ENCODE measurements around the gene SYNE3.

Gene SYNE3

DNA sequence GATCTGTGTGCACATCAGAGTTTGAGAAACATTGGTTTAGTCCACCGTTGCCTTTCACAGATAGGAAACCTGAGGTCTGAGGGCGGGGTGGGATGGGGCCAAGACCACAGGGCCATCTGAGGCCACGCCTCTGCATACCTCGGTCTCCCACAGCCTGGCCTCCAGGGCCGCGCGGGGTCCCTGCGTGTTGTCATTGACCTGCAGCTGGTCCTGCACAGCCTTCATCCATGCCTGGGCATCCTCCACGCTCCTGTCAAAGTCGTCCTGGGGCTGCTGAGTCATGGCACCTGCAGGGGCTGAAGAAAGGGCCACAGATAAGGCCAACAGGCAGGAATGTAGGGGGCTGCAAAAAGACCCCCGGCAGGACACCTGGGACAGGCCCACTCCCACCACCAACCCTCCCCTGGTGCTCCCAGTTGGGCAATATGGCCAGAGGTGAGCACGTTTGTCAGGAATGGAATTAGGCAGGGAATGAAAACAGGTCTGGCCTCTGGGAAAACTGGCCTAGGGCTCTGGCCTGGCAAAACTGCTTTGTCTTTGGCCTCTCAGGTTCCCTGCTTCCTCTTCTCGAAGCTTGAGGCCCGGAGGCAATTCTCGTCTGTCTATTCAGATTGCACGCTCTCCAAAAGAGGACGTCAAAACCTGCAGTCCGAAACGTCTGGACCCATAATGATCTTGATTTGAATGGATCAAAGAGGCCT is 40.8 kb downstream of the SYNE3 start:
- Histone ChIP-seq H3K4me1 (ENCODE audit: control insufficient read depth, insufficient read depth, low read length) (peaks cover 66% of the 10 kb centered on the region), H3K36me3 (ENCODE audit: control insufficient read depth, insufficient read depth, low read length, severe bottlenecking) (peaks cover 34% of the 10 kb centered on the region), H3K9ac (ENCODE audit: low read length) (no peak overlapping the region), H3K4me3 (ENCODE audit: low read length) (no peak overlapping the region), H3K27me3 (replicated peaks; ENCODE audit: control insufficient read depth, insufficient read depth, low read length) (no peaks in the 10 kb centered on the region), H3K9me3 (ENCODE audit: control insufficient read depth, low read length) (no peaks in the 10 kb centered on the region)
- DNase-seq (ENCODE audit: low read depth): no peak

DNA sequence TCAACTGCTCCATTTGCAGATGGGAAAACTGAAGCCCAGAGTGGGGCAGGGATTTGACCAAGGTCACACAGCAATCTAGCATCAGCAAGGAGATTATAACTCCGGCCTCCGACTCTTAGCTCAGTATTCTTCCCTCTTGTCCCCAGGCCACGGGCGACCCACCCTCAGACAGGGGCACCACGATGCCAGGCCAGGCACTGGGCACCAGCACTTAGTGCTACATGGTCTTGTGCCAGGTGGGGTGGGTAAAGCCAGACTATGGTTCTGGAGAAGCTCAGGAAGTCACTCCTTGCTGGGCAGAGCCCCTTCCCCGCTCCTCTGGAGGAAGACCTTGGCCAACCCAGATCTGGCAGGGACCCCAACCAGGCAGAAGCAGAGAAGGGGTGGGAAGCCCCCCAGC is 41.5 kb downstream of the SYNE3 start:
- Histone ChIP-seq H3K4me3 (ENCODE audit: low read length) (no peak overlapping the region), H3K9me3 (ENCODE audit: control insufficient read depth, low read length) (no peaks in the 10 kb centered on the region)
- no peak for DNase-seq (ENCODE audit: low read depth)

DNA sequence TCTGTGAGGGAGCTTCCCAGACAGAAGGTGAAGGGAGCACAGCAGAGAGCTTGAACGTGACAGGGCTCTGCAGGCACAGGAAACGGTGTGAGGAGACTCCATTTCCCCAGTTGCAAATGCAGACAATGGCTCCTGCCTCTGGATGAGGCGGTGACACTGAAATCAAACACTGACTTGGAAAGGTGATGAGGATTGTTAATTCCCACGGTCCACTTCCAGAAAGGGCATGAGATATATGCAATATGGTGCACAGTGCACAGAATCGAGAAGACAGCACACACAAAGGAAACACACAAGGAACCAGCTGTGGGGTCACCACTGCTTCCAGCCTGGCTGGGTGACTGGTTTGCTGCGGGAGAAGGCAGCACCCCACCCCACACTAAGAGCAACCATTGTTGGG is 42.0 kb downstream of the SYNE3 start:
- Histone ChIP-seq H3K9me3 (ENCODE audit: control insufficient read depth, low read length) (no peaks in the 10 kb centered on the region), H3K36me3 (ENCODE audit: control insufficient read depth, insufficient read depth, low read length, severe bottlenecking) (peaks cover 41% of the 10 kb centered on the region), H3K4me1 (ENCODE audit: control insufficient read depth, insufficient read depth, low read length) (peaks cover 62% of the 10 kb centered on the region), H3K4me3 (ENCODE audit: low read length) (no peak overlapping the region), H3K27me3 (replicated peaks; ENCODE audit: control insufficient read depth, insufficient read depth, low read length) (no peaks in the 10 kb centered on the region), H3K9ac (ENCODE audit: low read length) (no peak overlapping the region)
- DNase-seq (ENCODE audit: low read depth): no peak

More for the DNA sequence above, 41.5 kb downstream of the SYNE3 start:
- Histone ChIP-seq H3K9ac (ENCODE audit: low read length) (no peak overlapping the region), H3K4me1 (ENCODE audit: control insufficient read depth, insufficient read depth, low read length) (peaks cover 63% of the 10 kb centered on the region), H3K27me3 (replicated peaks; ENCODE audit: control insufficient read depth, insufficient read depth, low read length) (no peaks in the 10 kb centered on the region), H3K36me3 (ENCODE audit: control insufficient read depth, insufficient read depth, low read length, severe bottlenecking) (peaks cover 37% of the 10 kb centered on the region)

DNA sequence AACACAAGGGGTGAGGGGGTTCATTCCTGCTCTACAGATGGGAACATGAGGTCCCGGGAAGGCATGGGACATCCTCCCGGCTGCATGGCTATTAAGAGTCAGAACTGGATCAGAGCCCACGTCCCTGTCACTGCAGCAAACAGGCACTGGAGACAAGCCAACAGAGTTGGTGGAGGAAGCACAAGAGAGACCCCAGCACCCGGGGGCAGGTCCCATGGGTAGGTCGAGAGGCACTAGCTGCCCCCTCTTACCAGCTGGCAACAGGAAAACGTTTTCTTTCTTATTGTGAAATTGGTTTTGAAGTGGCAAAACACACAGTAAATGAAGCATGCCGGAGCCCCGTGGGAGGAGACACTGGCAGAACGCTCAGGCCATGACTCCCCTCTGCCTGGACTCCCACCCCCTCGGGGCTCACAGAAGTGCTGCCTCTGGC is 43.6 kb downstream of the SYNE3 start:
- peak; percentile 51 for DNase-seq (ENCODE audit: low read depth)
- Histone ChIP-seq H3K9me3 (ENCODE audit: control insufficient read depth, low read length) (no peaks in the 10 kb centered on the region), H3K4me1 (ENCODE audit: control insufficient read depth, insufficient read depth, low read length) (peaks cover 62% of the 10 kb centered on the region), H3K27me3 (replicated peaks; ENCODE audit: control insufficient read depth, insufficient read depth, low read length) (no peaks in the 10 kb centered on the region), H3K36me3 (ENCODE audit: control insufficient read depth, insufficient read depth, low read length, severe bottlenecking) (peaks cover 55% of the 10 kb centered on the region), H3K4me3 (ENCODE audit: low read length) (no peak overlapping the region), H3K9ac (ENCODE audit: low read length) (peak overlapping the region; percentile 73)

DNA sequence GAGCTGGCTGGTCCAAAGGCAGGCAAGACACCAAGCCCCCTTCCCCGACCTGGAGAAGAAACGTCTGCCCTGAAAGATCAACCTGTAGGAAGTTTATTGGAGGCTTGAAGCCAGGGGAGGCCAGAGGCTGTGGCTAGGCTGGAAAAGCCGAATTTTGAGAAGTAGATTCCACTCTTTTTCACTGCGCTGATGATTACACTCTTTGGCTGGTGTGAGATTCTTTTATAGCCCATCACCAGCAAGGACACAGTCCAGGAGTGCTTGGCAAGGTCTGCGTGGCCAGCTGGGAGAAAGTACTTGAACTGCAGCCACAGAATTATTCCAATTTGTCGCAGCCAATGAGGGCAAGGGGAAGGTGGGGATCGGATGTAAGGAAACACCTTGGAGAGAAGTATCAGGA is 45.0 kb downstream of the SYNE3 start:
- Histone ChIP-seq H3K4me3 (ENCODE audit: low read length) (peak overlapping the region; percentile 9), H3K36me3 (ENCODE audit: control insufficient read depth, insufficient read depth, low read length, severe bottlenecking) (peaks cover 68% of the 10 kb centered on the region), H3K27me3 (replicated peaks; ENCODE audit: control insufficient read depth, insufficient read depth, low read length) (no peaks in the 10 kb centered on the region), H3K4me1 (ENCODE audit: control insufficient read depth, insufficient read depth, low read length) (peaks cover 55% of the 10 kb centered on the region), H3K9me3 (ENCODE audit: control insufficient read depth, low read length) (no peaks in the 10 kb centered on the region), H3K9ac (ENCODE audit: low read length) (peak overlapping the region; percentile 73)
- no peak for DNase-seq (ENCODE audit: low read depth)

DNA sequence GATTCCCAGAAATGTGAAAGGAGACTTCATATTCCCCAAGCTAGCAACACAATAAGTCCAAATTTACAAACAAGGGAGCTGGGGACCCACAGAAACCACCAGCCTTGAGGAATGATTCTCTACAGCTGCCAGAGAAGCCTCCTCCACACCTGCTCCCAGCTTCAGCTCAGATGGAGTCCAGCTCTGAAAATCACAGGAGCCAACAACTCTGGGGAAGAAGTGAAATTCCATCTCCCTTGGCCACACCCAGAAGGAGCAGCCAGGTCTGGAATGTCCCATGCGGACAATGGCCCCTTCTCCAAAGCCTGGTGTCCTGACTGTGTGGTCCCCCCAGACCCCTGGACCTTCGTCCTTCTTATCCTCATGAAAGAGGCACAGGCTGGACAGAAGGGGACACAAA is 45.4 kb downstream of the SYNE3 start:
- peaks cover 55% of the 10 kb centered on the region for H3K4me1 ChIP-seq (ENCODE audit: control insufficient read depth, insufficient read depth, low read length)
- H3K9me3 ChIP-seq (ENCODE audit: control insufficient read depth, low read length): no peaks in the 10 kb centered on the region
- H3K27me3 ChIP-seq (replicated peaks; ENCODE audit: control insufficient read depth, insufficient read depth, low read length): no peaks in the 10 kb centered on the region
- peak overlapping the region; percentile 9 for H3K4me3 ChIP-seq (ENCODE audit: low read length)
- H3K36me3 ChIP-seq (ENCODE audit: control insufficient read depth, insufficient read depth, low read length, severe bottlenecking): peaks cover 70% of the 10 kb centered on the region
- H3K9ac ChIP-seq (ENCODE audit: low read length): peak overlapping the region; percentile 73
- DNase-seq (ENCODE audit: low read depth): no peak

DNA sequence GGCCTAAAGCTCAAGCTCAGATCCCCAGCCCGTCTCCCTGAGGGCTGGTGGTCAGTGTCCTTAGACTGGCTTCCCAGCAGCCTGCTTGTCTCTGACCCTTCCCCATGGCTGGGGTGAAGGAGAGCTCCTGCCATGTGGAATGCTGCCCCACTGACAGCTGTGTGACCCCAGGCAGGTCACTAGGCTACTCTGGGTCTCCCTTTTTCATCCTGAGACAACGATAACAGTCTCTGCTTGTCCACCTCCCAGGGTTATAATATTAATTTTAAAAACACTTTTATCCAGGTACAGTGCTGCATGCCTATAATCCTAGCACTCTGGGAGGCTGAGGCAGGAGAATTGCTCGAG is 47.3 kb downstream of the SYNE3 start:
- Histone ChIP-seq H3K9me3 (ENCODE audit: control insufficient read depth, low read length) (no peaks in the 10 kb centered on the region), H3K9ac (ENCODE audit: low read length) (peak overlapping the region; percentile 39), H3K4me3 (ENCODE audit: low read length) (no peak overlapping the region), H3K36me3 (ENCODE audit: control insufficient read depth, insufficient read depth, low read length, severe bottlenecking) (peaks cover 70% of the 10 kb centered on the region), H3K4me1 (ENCODE audit: control insufficient read depth, insufficient read depth, low read length) (peaks cover 66% of the 10 kb centered on the region), H3K27me3 (replicated peaks; ENCODE audit: control insufficient read depth, insufficient read depth, low read length) (no peaks in the 10 kb centered on the region)
- no peak for DNase-seq (ENCODE audit: low read depth)

DNA sequence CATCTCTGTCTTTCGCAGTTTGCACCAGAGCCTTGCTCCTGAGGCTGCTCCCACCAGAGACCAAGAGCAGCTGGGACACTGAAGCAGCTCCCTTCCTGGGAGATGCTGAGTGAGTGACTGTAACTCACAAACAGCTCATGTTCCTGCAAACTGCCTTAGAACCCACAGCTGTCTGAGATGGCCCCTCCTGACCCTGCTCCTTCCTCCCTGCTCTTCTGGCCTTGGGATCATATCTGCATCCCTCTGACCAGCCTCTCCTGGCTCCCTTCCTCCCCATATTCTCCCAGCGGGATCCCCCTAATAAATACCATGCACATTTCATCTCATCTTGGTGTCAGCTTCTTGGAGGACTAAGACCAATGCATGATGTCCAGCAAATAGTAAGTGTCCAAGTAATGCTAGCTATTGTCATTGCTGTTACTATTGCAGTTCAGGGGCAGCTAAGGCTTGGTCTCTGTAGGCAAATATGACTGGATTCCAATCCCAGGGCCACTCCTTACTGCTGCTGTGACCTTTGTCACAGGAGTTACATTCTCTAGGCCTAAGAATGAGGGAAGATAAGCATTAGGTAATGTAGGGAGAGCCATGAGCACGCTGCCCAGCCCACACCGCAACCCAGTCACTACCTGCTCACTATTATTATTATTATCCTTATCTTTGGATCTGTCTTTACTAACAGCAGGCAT is 47.9 kb downstream of the SYNE3 start:
- DNase-seq (ENCODE audit: low read depth): no peak
- Histone ChIP-seq H3K9ac (ENCODE audit: low read length) (peak overlapping the region; percentile 39), H3K9me3 (ENCODE audit: control insufficient read depth, low read length) (no peaks in the 10 kb centered on the region), H3K27me3 (replicated peaks; ENCODE audit: control insufficient read depth, insufficient read depth, low read length) (no peaks in the 10 kb centered on the region), H3K4me3 (ENCODE audit: low read length) (no peak overlapping the region), H3K4me1 (ENCODE audit: control insufficient read depth, insufficient read depth, low read length) (peaks cover 70% of the 10 kb centered on the region), H3K36me3 (ENCODE audit: control insufficient read depth, insufficient read depth, low read length, severe bottlenecking) (peaks cover 65% of the 10 kb centered on the region)

DNA sequence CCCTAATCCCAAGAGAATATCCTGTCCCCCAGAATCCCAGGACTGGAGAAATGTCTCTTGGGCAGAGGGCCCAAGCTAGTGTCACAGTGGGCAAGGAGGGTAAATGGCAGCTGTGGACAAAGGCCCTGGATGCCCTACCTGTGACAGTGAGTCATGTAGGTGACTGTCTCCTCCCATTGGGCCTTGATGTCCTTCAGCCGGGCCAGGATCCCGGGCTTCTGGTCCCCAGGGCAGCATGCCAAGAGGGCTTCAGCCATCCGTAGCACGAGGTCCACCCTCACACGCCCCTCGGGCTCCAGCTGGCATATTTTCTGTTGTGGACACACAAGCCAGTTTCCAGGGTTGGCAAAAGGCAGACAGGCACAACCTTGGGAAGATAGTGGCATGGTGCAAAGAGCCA is 48.8 kb downstream of the SYNE3 start:
- Histone ChIP-seq H3K36me3 (ENCODE audit: control insufficient read depth, insufficient read depth, low read length, severe bottlenecking) (peaks cover 68% of the 10 kb centered on the region), H3K9ac (ENCODE audit: low read length) (peak overlapping the region; percentile 39), H3K9me3 (ENCODE audit: control insufficient read depth, low read length) (no peaks in the 10 kb centered on the region), H3K27me3 (replicated peaks; ENCODE audit: control insufficient read depth, insufficient read depth, low read length) (no peaks in the 10 kb centered on the region), H3K4me1 (ENCODE audit: control insufficient read depth, insufficient read depth, low read length) (peaks cover 62% of the 10 kb centered on the region), H3K4me3 (ENCODE audit: low read length) (no peak overlapping the region)
- no peak for DNase-seq (ENCODE audit: low read depth)

DNA sequence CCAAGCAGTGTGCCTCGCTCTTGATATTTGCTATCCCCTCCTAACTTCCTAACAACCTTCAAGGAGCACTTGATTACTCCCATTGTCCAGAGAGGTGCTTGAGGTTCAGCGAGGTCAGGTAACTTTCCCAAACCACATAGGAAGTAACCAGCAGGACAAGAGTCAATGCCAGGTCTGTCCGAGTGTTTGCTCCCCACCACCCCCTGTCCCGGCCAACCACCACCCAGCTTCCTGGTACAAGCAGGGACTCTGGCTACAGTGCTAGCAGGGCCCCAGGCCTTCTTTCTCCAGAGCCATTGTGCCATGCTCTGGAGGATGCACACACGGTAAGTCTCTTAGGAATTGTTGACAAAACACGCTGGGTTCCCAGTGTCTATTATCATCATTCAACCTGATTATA is 49.2 kb downstream of the SYNE3 start:
- Histone ChIP-seq H3K36me3 (ENCODE audit: control insufficient read depth, insufficient read depth, low read length, severe bottlenecking) (peaks cover 72% of the 10 kb centered on the region), H3K4me3 (ENCODE audit: low read length) (no peak overlapping the region), H3K4me1 (ENCODE audit: control insufficient read depth, insufficient read depth, low read length) (peaks cover 58% of the 10 kb centered on the region), H3K9me3 (ENCODE audit: control insufficient read depth, low read length) (no peaks in the 10 kb centered on the region), H3K27me3 (replicated peaks; ENCODE audit: control insufficient read depth, insufficient read depth, low read length) (no peaks in the 10 kb centered on the region), H3K9ac (ENCODE audit: low read length) (peak overlapping the region; percentile 39)
- no peak for DNase-seq (ENCODE audit: low read depth)

All from adipocyte (in vitro differentiated cells).